Activated CD4-positive, alpha-beta T cell treated with anti-CD3 and anti-CD28 coated beads, Interleukin-2, amount 50 U/mL, for 1 hour (primary cell): ENCODE measurements around the gene HOXD3.

ENCODE experiments used
- DNase-seq: peaks from one replicate; pipeline ENCODE4 v3.0.0-alpha.2; 2020

The HOXD3 gene

DNA sequence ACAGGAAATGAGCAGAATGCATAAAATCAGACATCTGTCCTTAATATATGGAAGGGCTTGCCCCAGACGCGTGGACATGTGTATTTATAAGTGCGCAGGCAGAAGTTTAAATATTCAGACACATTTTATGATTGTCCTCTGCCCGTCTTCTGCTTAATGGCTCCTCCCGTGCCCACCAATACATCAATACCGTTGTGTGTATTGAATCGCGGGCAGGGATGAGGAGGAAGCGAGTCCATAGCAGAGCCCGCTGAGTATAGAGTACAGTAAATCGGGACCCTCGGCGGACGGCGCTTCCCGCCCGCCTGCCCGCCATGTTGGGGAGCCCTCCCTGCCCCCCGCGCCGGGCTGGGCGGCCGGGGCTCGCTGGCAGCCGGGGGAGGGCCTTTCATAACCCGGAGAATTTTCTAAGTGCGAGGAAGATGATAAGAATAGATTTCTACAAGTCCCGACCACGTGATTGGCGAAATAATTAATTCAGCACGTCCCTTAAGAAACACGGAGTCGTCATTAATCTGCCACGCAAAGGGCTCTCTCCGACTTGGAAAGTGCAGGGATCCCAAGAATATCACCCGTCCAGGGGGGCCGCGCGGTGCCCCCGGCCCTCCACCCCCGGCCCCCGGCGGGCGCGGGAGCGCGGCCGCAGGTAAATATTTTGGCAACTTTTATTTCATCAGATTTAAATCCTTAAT, at the start of gene HOXD3:
TSS of gene HOXD3 (plus strand) at position 501 of the 692 bp plus-strand sequence. CDS start 11,808 bp downstream, outside the sequence.
- no peak for DNase-seq

DNA sequence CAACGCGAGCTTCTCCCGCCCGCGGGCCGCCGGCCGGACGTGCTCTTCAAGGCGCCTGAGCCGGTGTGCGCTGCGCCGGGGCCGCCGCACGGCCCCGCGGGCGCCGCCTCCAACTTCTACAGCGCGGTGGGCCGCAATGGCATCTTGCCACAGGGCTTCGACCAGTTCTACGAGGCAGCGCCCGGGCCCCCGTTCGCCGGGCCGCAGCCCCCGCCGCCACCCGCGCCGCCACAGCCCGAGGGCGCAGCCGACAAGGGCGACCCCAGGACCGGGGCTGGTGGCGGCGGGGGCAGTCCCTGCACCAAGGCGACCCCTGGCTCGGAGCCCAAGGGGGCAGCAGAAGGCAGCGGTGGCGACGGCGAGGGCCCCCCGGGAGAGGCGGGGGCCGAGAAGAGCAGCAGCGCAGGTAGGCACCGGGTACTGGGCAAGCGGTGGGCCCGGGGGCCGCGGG, 49.4 kb upstream of the HOXD3 start:
- DNase-seq, result no peak

DNA sequence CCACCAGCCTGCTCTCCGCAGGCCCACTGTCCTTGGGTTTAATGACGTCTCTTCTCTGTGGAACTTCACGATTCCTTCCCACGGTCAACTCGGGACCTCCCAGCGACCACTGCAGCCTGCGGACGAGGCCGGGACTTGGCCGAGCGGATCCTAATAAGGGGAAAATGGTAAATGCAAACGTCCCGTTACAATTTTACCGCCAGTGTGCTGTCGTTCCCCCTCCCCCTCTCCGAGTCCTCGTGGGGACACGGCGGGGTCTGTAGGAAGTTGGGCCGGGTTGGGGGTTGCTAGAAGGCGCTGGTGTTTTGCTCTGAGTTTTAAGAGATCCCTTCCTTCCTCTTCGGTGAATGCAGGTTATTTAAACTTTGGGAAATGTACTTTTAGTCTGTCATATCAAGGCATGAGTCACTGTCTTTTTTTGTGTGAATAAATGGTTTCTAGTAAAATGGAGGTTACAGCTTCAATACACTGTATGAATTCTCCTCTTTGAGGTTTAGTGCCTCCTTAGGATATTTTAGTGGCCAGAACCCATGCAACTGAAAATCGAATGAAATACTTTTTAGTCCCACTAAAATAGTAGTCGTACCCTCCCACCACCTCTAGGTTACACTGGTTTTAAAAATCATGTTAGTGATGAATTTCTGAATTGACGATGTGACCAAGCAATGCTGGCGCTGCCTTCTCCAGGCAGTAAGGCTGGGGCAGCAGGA, 47.8 kb upstream of the HOXD3 start:
- DNase-seq, result no peak

DNA sequence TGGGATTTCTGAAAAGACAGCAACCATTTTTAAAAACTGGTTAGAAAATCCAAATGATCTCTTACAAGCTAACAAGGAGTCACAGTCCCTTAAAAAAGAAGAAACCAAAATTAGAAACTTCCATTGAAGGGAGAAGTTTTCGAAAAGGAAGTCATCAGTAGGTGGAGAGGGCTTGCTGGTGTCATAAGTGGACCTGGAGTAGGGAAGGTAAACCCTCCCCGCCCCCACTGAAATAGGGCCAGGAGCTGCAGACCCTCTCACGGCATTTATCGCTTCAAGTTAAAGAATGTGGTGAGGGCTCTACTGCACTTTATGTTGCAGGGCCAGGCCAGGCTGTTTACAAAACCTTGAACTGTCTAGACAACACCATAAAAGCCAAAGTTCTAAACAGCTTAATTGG, 47.2 kb upstream of the HOXD3 start:
- DNase-seq, result no peak

DNA sequence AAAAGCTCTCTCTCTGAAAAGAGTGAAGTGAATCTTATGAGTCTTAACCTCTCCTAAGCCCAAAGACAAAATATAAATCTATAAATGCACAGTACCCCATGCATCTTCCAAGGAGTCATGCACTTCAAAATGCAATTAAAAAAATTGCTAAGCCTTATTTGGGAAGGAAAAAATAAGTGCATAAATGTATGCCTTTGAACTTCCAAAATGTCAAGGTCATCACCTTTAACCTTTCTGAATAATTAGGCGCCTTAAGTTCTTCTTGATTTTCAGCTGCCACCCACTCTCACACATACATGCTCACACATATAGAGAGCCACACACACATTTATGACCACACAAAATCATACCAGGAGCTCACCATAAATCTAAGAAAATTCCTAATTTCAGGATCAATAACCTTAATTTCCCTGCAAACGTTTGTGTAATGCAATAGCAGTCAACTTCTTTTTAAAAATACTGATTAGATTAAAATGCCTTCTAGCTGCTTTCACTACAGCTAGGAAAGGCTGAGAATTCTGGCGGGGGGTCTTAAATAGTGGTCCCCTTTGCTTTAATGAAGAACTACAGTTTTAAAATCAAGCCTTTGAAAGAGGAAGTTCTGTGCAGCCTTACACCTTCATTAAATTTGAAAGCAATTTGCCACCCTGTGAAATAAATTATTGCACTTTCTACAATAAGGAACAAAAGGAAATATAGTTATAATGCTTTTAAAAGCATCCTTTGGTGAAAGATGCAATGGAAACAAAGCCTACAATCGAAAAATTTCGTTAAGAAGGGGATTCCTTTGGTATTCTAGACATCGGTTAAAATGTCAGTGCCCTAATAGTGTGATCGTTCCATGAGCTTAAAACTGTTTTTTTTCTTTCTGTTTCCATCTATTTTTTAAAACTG, 46.4 kb upstream of the HOXD3 start:
- no peak for DNase-seq

DNA sequence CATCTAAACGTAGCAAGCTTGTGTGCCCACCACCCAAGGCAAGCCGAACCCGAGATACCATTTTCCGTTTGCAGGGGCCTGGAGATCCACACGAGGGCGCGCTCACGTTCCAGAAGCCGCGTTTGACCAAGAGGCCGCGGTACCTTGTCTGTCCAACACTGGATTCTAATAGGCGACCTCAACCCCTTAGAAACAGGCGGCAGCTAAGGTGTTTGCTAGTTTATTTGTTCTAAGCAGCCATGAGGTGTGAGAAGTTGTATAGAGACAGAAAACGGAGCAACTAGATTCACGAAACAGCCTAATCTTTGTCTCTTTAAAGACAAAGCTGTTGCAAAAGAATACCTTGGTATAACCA, 45.8 kb upstream of the HOXD3 start:
- no peak for DNase-seq

DNA sequence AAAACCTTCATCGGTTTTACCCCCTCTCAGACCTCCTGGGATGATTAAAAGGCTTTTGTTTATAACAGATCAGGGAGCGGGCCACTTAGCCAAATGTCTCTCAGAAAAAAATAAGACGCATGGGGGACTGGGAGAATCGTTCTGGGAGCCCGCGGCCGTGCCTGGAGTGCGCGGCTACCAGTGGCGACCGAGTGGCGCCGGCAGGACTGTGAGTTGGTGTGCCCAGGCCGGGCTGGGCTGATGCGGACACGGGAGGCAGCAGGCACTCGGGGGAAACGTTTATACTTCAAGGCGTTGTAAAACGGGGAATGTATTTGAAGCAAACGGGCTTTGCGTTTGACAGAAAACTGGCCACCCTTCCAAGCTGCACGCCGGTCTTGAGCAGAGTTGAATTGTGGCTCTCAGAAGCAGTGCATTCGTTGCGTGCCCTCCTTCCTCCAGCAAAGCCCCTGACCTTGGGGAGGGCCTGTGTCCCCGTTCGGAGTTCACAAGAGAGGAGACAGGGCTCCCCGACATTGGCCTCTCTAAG, 45.2 kb upstream of the HOXD3 start:
- DNase-seq, result no peak

DNA sequence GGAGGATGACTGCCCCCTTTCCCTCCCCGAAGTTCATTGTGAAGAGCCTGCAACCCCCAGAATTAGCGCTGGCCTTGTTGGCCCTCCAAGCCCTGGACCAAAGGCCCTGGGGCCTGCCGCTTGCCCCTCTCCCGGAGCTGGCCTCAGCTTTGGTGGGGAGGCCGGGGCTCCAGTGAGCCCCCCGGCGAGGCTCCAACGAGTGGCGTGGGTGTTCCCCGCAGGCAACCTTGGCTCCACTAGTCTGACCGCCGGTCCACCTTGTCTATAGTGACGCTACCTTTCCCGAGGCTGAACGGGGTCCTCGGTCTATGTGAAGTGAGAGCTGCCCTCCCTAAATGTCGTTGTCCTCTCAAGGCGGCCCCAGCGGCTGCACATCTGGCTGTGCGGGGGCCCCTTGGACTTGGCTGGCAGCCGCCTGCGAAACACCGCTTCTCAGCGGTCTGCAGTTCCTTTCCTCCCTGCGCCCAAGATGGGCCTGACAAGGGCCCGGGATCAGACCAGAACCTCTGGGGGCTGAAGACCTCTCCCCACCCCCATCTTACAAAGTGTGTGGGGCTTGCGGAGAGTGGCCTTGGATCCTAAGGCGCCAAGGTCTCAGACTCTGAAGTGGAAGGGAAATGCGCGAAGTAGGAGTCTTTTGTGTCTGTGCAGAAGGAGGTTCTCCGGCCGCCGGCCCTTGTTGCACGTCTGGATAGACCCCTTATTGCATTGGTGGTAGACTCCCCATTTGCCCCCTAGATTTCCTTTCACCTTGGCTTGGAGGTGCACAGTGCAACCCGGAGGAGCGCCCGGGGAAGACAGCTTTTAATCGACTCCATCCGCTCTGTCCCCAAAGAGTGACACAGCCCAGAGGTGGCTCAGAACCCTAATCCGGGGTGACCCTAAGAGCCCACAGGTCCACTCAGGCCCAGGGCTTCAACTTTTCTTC, 44.5 kb upstream of the HOXD3 start:
- no peak for DNase-seq

DNA sequence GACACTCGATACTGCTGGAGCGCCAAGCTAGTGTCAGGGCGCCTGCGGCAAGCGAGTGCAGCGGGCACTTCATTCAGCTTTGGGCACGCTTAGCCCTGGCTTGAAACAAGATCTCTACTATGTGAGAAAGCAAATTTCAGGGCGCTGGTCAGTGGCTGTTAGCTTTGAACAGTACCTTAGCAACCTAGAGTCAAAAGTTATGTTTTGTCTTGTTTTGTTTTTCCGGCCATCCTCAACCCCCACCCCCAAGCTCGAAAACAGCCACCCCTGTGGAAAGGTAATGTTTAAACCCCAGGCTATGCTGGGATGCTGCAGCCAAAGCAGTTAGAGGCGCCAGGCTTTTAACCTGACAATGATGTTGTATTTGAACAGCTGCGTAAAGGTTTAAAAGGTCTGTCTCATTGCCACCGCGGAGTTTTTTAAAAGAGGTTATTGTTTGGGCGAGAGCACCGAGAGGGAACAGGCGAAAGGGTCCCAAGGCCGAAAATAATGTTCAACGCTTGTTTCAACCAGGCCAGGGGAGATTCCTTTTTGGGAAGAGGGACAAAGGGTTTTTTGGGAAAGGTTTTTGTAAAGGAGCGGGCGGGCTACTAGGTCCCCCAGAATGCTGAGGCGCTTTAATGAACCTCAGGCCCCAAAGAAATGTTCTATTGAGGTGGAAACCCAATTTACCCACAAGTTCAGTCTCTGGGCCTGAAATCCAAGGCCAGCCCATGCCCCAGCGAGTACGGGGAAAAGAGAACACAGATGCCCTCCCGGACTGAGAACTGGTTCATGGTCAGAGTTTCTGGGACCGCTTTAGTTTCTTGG, 42.8 kb upstream of the HOXD3 start:
- DNase-seq, result no peak

DNA sequence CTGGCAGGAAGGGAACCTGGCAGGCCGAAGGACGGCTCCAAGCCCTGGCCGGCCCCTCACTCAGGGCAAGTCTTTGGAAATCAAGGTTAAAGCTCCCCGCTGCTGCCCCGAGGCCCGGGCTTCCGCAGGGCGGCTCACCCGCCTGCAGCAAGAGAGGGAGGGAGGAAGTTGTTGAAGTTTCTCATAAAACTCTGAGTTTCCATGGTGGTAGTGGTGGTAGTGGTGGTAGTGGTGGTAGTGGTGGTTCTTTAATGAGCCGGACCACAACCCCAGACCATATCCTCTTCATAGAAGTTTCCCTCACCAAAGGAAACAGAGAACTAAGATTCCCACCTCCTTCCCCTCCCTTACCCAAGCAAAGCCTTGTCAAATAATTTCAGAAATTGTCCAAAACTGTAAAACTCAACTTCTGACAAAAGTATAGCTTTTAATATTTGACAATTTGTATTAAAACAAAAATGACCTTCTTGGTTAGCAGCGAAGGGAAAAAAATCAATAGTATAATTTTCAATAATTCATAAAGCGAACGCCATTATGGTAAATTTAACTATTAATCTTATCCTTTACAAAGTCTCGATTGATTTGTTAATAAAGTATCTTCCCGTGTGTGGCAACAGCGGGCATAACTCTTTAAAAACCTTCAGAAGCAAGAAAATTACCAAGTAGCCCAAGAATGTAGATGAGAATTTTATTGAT, 42.0 kb upstream of the HOXD3 start:
- no peak for DNase-seq

DNA sequence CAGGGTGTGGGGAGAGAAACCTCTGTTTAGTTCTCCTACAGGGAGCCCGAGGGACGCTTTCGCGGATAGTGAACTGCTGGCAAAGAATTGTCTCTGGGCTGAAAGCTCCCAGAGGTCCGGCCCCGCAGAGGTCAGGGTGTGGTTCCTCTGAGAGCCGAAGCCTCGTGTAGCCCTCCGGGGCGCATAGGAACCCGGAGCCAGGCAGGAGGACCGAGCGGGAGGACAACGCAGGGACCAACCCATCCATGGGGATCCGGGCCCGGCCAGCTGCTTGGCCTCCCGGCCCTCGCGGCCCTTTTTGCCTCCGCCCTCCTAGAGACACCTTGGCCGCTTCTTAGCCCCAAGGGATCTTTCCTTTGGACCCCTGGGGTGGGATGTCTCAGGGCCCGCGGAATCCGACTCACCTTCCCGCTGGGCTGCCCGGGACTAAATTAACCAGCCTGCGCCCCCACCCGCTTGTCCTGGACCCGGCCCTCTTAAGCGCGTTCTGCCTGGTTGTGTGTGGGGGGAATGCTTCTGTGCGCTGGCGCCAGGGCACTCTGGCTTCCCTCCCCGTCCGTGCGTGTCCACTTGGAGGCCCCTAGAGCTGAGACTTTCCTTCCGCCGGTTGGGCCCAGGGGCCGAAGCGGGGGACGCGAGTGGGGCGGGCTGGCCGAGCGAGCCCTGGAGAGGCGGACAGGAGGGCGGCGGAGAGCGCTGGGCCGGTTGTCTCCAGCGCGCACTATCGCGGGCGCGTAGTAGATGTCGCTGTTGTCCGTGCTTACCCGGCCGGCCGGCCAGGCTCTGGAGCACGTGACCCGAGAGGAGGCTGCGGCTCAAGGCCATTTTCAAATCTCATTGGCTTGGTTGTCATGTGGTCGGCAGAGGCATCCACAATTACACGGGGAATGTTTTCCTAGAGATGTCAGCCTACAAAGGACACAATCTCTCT, 41.0 kb upstream of the HOXD3 start, which contains the start of gene HOXD10:
TSS of gene HOXD10 (plus strand) at position 896 of the 931 bp plus-strand sequence. CDS start 56 bp downstream, outside the sequence.
- no peak for DNase-seq

DNA sequence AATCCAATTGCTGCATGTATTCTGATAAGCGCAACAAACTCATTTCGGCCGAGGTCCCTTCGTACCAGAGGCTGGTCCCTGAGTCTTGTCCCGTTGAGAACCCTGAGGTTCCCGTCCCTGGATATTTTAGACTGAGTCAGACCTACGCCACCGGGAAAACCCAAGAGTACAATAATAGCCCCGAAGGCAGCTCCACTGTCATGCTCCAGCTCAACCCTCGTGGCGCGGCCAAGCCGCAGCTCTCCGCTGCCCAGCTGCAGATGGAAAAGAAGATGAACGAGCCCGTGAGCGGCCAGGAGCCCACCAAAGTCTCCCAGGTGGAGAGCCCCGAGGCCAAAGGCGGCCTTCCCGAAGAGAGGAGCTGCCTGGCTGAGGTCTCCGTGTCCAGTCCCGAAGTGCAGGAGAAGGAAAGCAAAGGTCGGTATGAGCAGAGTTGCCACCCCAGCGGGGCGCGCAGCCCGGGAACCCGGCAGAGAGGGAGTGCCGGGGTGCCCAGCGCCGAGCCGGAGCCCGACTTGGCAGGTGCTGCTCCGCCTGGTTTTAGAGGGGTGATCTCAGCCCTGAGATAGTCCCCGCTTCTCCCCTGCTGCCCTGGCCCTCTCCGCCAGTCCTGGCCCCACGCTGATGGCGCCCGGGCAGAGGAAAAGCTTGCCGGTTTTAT, 39.8 kb upstream of the HOXD3 start:
- no peak for DNase-seq

DNA sequence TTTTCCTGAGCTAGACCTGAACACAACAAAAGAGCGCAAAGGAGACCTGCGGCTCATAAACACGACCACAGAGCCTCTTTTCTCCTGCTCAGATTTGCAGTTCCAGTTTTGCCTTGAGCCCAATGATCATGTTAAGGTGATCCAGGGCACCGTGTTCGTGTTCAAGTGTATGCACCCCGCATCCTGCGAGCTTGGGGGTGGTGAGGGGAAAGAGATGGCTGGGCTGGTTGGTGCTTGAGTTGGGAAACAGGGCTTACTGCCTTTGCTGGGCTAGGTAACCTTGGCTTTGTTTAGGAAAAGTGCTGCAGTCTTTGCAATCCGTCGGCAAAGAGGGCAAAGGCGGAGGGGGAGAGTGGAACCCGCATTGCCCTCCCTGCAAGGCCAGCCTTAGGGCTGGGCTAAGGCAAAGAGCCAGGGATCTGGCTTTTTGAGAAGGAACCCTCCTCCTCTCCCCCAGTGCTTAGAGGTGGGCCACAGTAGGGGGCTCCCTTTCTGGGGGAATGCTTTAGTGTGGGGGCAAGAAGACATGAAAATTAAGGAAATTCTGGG, 39.2 kb upstream of the HOXD3 start:
- no peak for DNase-seq

DNA sequence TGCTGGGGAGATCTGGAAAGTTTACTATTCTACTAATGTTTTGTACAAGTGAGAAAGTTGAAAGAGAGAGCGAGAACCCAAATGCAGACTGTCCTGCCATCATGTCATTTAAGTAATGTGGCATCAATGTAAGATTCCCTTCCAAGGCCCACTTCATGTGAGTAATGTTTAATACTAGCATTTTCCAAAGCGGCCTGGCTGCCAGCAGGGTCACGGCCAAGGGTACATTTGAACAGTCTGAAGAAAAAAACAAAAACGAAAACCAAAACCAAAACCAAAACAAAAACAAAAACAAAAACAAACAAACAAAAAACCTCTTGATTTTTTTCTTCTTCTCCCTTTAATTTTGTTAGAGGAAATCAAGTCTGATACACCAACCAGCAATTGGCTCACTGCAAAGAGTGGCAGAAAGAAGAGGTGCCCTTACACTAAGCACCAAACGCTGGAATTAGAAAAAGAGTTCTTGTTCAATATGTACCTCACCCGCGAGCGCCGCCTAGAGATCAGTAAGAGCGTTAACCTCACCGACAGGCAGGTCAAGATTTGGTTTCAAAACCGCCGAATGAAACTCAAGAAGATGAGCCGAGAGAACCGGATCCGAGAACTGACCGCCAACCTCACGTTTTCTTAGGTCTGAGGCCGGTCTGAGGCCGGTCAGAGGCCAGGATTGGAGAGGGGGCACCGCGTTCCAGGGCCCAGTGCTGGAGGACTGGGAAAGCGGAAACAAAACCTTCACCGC, 38.3 kb upstream of the HOXD3 start:
- DNase-seq, result no peak

DNA sequence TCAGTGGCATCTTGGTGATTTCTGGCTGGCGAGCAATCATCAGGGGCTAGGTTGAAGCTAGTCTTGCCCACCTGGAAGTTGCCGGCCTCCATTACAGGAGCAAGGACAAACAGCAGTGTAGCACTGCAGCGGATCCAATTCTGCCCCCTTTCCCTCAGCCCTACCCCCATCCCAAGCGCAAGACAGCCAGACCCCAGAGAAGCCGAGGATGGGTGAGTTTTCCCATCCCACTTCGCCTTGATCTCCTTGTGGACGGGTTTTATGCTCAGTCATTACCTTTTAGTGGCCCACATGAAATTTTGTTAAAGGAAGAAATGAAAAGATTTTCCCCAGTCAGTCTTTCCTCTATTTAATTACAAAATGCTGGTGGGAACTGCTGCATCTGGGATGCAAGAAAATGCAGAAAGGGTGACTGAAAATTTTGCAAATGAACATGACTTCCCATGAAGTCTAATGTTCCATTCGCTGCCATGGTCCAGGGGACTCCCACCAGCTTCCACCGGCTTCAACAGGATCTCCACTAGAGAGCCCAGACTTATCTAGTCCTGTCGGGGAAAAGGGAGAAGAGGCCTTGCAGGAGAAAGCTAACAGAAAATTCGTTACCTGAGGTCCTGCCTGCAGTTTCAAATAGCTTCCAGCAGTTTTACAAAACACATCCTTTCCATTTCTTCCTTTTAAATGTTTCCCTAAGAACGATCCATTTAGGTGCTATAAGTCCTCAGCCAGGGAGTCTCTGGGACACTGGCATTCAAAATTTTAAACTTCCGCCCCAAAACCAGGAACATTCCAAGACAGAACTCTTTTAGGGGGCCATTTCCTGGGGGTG, 36.5 kb upstream of the HOXD3 start:
- no peak for DNase-seq

DNA sequence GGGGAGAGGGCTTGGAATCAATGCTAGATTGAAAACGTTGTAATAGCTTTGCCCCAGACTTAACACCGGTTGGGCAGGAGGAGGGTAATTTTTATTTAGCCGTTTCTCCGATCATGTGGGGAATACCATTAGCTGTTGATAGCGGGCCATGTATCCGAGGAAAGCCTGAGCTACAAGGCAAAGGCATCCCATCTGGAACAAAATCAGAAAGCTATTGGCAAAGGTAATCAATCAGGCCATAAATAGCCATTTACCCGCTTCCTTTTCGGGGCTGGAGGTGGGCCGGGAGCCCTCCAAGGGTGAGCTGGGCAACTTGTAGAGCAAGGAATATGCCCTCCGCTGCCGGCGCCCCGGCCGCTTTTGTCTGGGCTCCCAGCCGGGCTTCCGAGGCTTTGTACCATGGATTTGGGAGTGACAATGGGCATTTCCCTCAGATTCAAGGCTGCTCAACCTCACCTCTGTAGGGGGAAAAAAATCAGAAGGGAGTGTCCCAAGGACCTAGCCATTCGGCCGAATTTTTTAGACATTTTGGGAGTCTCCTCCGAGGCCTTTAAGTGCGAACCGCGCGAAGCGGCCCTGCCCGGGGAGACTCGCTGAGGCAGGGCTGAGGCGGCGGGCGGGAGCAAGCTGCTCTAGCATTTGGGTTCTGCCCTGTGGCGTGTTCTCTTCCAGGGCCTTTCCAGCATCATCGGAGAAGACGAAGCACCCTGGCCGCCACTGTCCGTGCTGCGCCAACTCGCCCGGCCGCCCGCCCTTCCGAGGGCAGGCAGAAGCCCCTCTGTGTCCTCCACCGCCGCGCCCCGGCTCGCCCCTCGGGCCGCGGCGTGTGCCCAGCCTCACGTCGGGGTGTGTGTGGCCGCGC, 35.7 kb upstream of the HOXD3 start:
- DNase-seq, result no peak
